ENCODE measurements around the gene TIAM1.

DNA sequence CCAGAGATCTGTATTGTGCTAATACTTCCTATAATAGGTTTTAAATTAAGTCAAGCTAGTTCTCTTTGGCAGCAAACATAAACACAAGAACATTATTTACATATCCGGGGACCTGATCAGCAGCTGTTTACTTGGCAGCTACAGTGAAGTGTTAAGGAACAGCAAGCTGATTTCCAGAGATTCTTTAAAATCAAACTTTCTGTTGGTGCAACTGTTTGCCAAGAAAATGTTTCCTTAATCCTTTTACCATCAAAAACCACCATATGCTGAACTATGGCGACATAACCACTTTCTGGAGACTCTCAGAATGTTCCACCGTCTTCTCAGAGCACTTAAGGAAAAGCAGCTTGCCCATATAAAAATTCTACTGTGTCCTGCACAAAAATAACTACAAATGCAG is 198.8 kb downstream of the TIAM1 start:
- no peak for TF ChIP-seq CTCF (IDR thresholded peaks at IDR 0.05; ENCODE audit: insufficient read depth, low read depth, low read length)
- TF ChIP-seq EZH2 (IDR thresholded peaks at IDR 0.05; ENCODE audit: insufficient read depth, low read length), result no peak
